ENCODE data around the gene SSTR4.

The SSTR4 gene

GRCh38 chr20:23009636-23010035 lies 25.5 kb upstream of the SSTR4 start:
- TF ChIP-seq POLR2AphosphoS5 (IDR thresholded peaks at IDR 0.05; ENCODE audit: low read depth, low read length) (no peak), REST (IDR thresholded peaks at IDR 0.05; ENCODE audit: insufficient read depth in 1 of 2, low read depth in 2 of 2, low read length in 2 of 2) (no peak), SIN3A (IDR thresholded peaks at IDR 0.05; ENCODE audit: borderline replicate concordance, insufficient read depth, low read length) (no peak), TAF1 (IDR thresholded peaks at IDR 0.05; ENCODE audit: borderline replicate concordance, insufficient read depth, low read length) (no peak), FOXP2 (optimal IDR thresholded peaks at IDR 0.05; ENCODE audit: borderline replicate concordance, extremely low read depth, extremely low read length, insufficient read depth) (no peak)

DNA sequence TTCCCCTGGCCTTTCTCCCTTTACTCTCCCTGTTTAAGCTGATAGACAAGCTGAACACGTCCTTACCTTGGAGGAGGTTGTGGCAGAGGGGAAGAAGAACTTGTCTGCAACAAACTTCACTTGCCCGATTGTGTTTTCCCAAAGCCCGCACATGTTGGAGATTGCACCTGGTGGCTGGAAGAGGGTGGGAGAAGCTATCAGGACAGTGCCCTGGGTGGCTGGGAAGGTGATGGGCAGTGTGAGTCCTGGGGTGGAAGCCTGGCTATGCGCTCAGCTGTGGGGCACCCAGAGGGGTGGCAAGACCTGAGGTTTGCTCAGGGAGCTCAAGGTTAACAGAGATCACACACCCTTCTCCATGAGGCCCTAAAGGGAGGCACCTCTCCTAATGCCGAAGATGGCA lies 25.0 kb upstream of the SSTR4 start:
- TF ChIP-seq REST (IDR thresholded peaks at IDR 0.05; ENCODE audit: insufficient read depth in 1 of 2, low read depth in 2 of 2, low read length in 2 of 2) (no peak), SIN3A (IDR thresholded peaks at IDR 0.05; ENCODE audit: borderline replicate concordance, insufficient read depth, low read length) (no peak), FOXP2 (optimal IDR thresholded peaks at IDR 0.05; ENCODE audit: borderline replicate concordance, extremely low read depth, extremely low read length, insufficient read depth) (no peak), POLR2AphosphoS5 (IDR thresholded peaks at IDR 0.05; ENCODE audit: low read depth, low read length) (no peak), TAF1 (IDR thresholded peaks at IDR 0.05; ENCODE audit: borderline replicate concordance, insufficient read depth, low read length) (no peak)

- TF ChIP-seq SIN3A (IDR thresholded peaks at IDR 0.05; ENCODE audit: borderline replicate concordance, insufficient read depth, low read length) (no peak), REST (IDR thresholded peaks at IDR 0.05; ENCODE audit: insufficient read depth in 1 of 2, low read depth in 2 of 2, low read length in 2 of 2) (no peak), TAF1 (IDR thresholded peaks at IDR 0.05; ENCODE audit: borderline replicate concordance, insufficient read depth, low read length) (no peak), FOXP2 (optimal IDR thresholded peaks at IDR 0.05; ENCODE audit: borderline replicate concordance, extremely low read depth, extremely low read length, insufficient read depth) (no peak), POLR2AphosphoS5 (IDR thresholded peaks at IDR 0.05; ENCODE audit: low read depth, low read length) (no peak)
Measured at GRCh38 chr20:23011008-23011721, 23.9 kb upstream of the SSTR4 start.

GRCh38 chr20:23013429-23013828 lies 21.7 kb upstream of the SSTR4 start:
- TF ChIP-seq REST (IDR thresholded peaks at IDR 0.05; ENCODE audit: insufficient read depth in 1 of 2, low read depth in 2 of 2, low read length in 2 of 2) (no peak), SIN3A (IDR thresholded peaks at IDR 0.05; ENCODE audit: borderline replicate concordance, insufficient read depth, low read length) (no peak), TAF1 (IDR thresholded peaks at IDR 0.05; ENCODE audit: borderline replicate concordance, insufficient read depth, low read length) (no peak), POLR2AphosphoS5 (IDR thresholded peaks at IDR 0.05; ENCODE audit: low read depth, low read length) (no peak), FOXP2 (optimal IDR thresholded peaks at IDR 0.05; ENCODE audit: borderline replicate concordance, extremely low read depth, extremely low read length, insufficient read depth) (no peak)
